Kidney (tissue), 14 donors: ENCODE measurements around the gene RASGRF2. TPM values are rescaled to one million over a fixed set of nuclear protein-coding genes. Genes with fewer than 3 reads are reported as not detected.

Source experiments
- DNase-seq, 5 donors: peaks; one replicate each; pipeline ENCODE4 v3.0.0-alpha.2; 2013 to 2020
- FAIRE-seq: peaks from 2 replicates; lab custom pipeline; 2012; peaks lifted over from hg19 to GRCh38; lab: Jason Lieb, UNC
- H3K27ac ChIP-seq, 2 donors: one replicate each; pipeline ENCODE4 v1.7.0; 2013; ENCODE audit warnings: low read depth in 2 of 2, low read length in 2 of 2, inconsistent platforms in 1 of 2
- H3K27me3 ChIP-seq: one replicate; pipeline ENCODE4 v1.7.1; 2013; ENCODE audit warnings: low read length, inconsistent platforms; ENCODE audit not compliant: control insufficient read depth, insufficient read depth
- H3K36me3 ChIP-seq, 3 donors: one replicate each; pipeline versions ENCODE4 v1.7.0 to v1.7.1; 2013; ENCODE audit warnings: low read length in 3 of 3, control low read depth in 1 of 3, inconsistent platforms in 1 of 3; ENCODE audit not compliant: insufficient read depth in 3 of 3, control insufficient read depth in 2 of 3
- H3K4me1 ChIP-seq, 3 donors: one replicate each; pipeline versions ENCODE4 v1.7.0 to v1.7.1; 2013; ENCODE audit warnings: low read length in 3 of 3, inconsistent platforms in 1 of 3, low read depth in 1 of 3; ENCODE audit not compliant: control insufficient read depth in 2 of 3, insufficient read depth in 2 of 3
- H3K4me3 ChIP-seq, 3 donors: one replicate each; pipeline versions ENCODE4 v1.7.0 to v1.8.1; 2013; ENCODE audit warnings: low read length in 3 of 3, control low read depth in 1 of 3, inconsistent platforms in 1 of 3
- H3K9ac ChIP-seq, 3 donors: one replicate each; pipeline versions ENCODE4 v1.7.0 to v1.7.1; 2013; ENCODE audit warnings: low read length in 3 of 3, control low read depth in 1 of 3, inconsistent platforms in 1 of 3
- H3K9me3 ChIP-seq, 3 donors: one replicate each; pipeline versions ENCODE4 v1.7.0 to v1.7.1; 2013; ENCODE audit warnings: low read length in 3 of 3, control low read depth in 1 of 3, inconsistent platforms in 1 of 3; ENCODE audit not compliant: control insufficient read depth in 2 of 3, insufficient read depth in 1 of 3
- CTCF ChIP-seq: IDR thresholded peaks from 3 replicates; pipeline ENCODE4 v1.5.1; 2012; ENCODE audit warnings: mild to moderate bottlenecking, moderate library complexity, borderline replicate concordance; ENCODE audit not compliant: insufficient read depth; ENCODE audit errors: extremely low read depth
- intact Hi-C: fragments of 100-400 bp; cut with DNase I; formaldehyde crosslinking; loops from one replicate; pipeline ENCODE4 v1.11.1; 2022
- polyA plus RNA-seq: library from polyadenylated mRNA; stranded (reverse); fragments of 350-450 nt; fragmentation: Illumina TruSeq; extraction: RNeasy Lipid Tissue Mini Kit (QIAGEN cat#74804); gene quantifications from one replicate; pipeline ENCODE4 v1.2.3, GENCODE V29; 2014; ENCODE audit warnings: low read depth, low replicate concordance; ENCODE audit not compliant: insufficient read depth
- total RNA-seq: library from RNA; stranded (reverse); fragmentation: NEBNext Ultra II Directional; extraction: Animal tissue kit (Norgen Biotek cat#: 25700); gene quantifications from one replicate; pipeline ENCODE4 v1.2.1, GENCODE V29; 2021
- donor health status: control.
- donor health status: control.
- donor health status: control.
- donor health status: control.
- donor health status: control.
- donor health status: DM: yes; HTN: yes; CAD: no.
- donor health status: Normal renal cell carcinoma (clear cell type).

The RASGRF2 gene
- total and polyA plus RNA-seq, 2 donors from 2014 or later = 4.9 to 14.7 TPM

GRCh38 chr5:80961376-80962281 lies 1.5 kb downstream of the RASGRF2 start:
- intact Hi-C loops = no loop called here
- Histone ChIP-seq H3K9me3 (peaks cover 0 to 1% (median 0%) of the 10 kb centered on the region in 3 donors), H3K4me1 (peaks cover 0 to 3% (median 2%) of the 10 kb centered on the region in 3 donors), H3K9ac (peak overlapping the region in 2 of 3 donors; percentile 18 to 65), H3K27ac (peak overlapping the region; percentile 30 to 38), H3K27me3 (peaks cover 22% of the 10 kb centered on the region), H3K4me3 (peak overlapping the region in 2 of 3 donors; percentile 76 to 83), H3K36me3 (no peaks in the 10 kb centered on the region)
- DNase-seq (peak in 2 of 5 donors; percentile 59 to 63), FAIRE-seq (no peak)
- no peak for TF ChIP-seq CTCF

- TF ChIP-seq CTCF = no peak
- FAIRE-seq = no peak
- Histone ChIP-seq H3K36me3 (no peaks in the 10 kb centered on the region), H3K4me3 (peak overlapping the region in 1 of 3 donors; percentile 33), H3K27me3 (peaks cover 22% of the 10 kb centered on the region), H3K27ac (peak overlapping the region in 1 of 2 donors; percentile 29), H3K4me1 (peaks cover 2 to 7% (median 5%) of the 10 kb centered on the region in 3 donors), H3K9me3 (peaks cover 0 to 1% (median 0%) of the 10 kb centered on the region in 3 donors), H3K9ac (no peak overlapping the region)
- intact Hi-C loops = no loop called here
- no peak for DNase-seq
Measured at GRCh38 chr5:80962630-80963520, 2.7 kb downstream of the RASGRF2 start.

- TF ChIP-seq CTCF = no peak
- Histone ChIP-seq H3K9me3 (peaks cover 0 to 1% (median 0%) of the 10 kb centered on the region in 3 donors), H3K36me3 (no peaks in the 10 kb centered on the region), H3K27ac (no peak overlapping the region), H3K4me3 (no peak overlapping the region), H3K9ac (no peak overlapping the region), H3K4me1 (peaks cover 2 to 7% (median 5%) of the 10 kb centered on the region in 3 donors), H3K27me3 (peaks cover 18% of the 10 kb centered on the region)
- DNase-seq (no peak), FAIRE-seq (no peak)
- intact Hi-C loops = no loop called here
Measured at GRCh38 chr5:80963521-80963895, 3.3 kb downstream of the RASGRF2 start.
